Smooth muscle cell (in vitro differentiated cells): ENCODE results near the gene ROPN1B. TPM values are rescaled to one million over a fixed set of nuclear protein-coding genes. Genes with fewer than 3 reads are reported as not detected.

ENCODE experiments used
- DNase-seq: peaks from one replicate; lab custom pipeline; 2025; ENCODE audit not compliant: unreplicated experiment; lab: John Stamatoyannopoulos, UW
- H2AFZ ChIP-seq: fragments of 200-600 bp; sonication (generic); 2 replicates; pipeline ENCODE4 v1.6.0; 2016; ENCODE audit warnings: antibody characterized with exemption, low read depth, mild to moderate bottlenecking
- H3F3A ChIP-seq: fragments of 200-600 bp; sonication (generic); 2 replicates; pipeline ENCODE4 v1.6.0; 2017; ENCODE audit warnings: antibody characterized with exemption, low read depth
- H3K27ac ChIP-seq: fragments of 200-600 bp; sonication (generic); 2 replicates; pipeline ENCODE4 v1.5.1; 2016; ENCODE audit warnings: low read depth, mild to moderate bottlenecking
- H3K27me3 ChIP-seq: fragments of 200-600 bp; sonication (generic); 2 replicates; pipeline ENCODE4 v1.6.1; 2016; ENCODE audit warnings: low read depth, mild to moderate bottlenecking
- H3K36me3 ChIP-seq: fragments of 200-600 bp; sonication (generic); 2 replicates; pipeline ENCODE4 v1.5.1; 2016; ENCODE audit warnings: low read depth
- H3K4me1 ChIP-seq: fragments of 200-600 bp; sonication (generic); 2 replicates; pipeline ENCODE4 v1.5.1; 2016; ENCODE audit warnings: low read depth
- H3K4me2 ChIP-seq: fragments of 200-600 bp; sonication (generic); 2 replicates; pipeline ENCODE4 v1.6.0; 2016; ENCODE audit warnings: mild to moderate bottlenecking
- H3K4me3 ChIP-seq: fragments of 200-600 bp; sonication (generic); 2 replicates; pipeline ENCODE4 v1.5.1; 2016; ENCODE audit warnings: mild to moderate bottlenecking
- H3K79me2 ChIP-seq: fragments of 200-600 bp; sonication (generic); 2 replicates; pipeline ENCODE4 v1.6.0; 2016; ENCODE audit warnings: low read depth, mild to moderate bottlenecking
- H3K9ac ChIP-seq: fragments of 200-600 bp; sonication (generic); 2 replicates; pipeline ENCODE4 v1.6.0; 2016; ENCODE audit warnings: low read depth
- H3K9me3 ChIP-seq: fragments of 200-600 bp; sonication (generic); replicated peaks from 2 replicates; pipeline ENCODE4 v1.5.1; 2016; ENCODE audit warnings: low read depth
- H4K20me1 ChIP-seq: fragments of 200-600 bp; sonication (generic); 2 replicates; pipeline ENCODE4 v1.6.0; 2016; ENCODE audit warnings: low read depth
- CTCF ChIP-seq: fragments of 200-600 bp; sonication (generic); IDR thresholded peaks from 2 replicates; pipeline ENCODE4 v1.5.1; 2017; ENCODE audit warnings: borderline replicate concordance, mild to moderate bottlenecking, antibody characterized with exemption; ENCODE audit not compliant: insufficient read depth, poor library complexity, severe bottlenecking
- WGBS: methylation state at CpG from one replicate; pipeline ENCODE4 v1.1.7; 2016; ENCODE audit warnings: low lambda C conversion rate; 5-methylcytosine and 5-hydroxymethylcytosine counted together
- polyA plus RNA-seq: library from polyadenylated mRNA; unstranded; fragments of >200 nt; fragmentation: Nextera tagmentation; extraction: Ambion mirVana; gene quantifications from 2 replicates; pipeline ENCODE4 v1.2.1, GENCODE V29; 2016
- total RNA-seq: library from RNA; depleted of rRNA; stranded (reverse); fragments of >200 nt; gene quantifications from 2 replicates; pipeline ENCODE4 v1.2.3, GENCODE V29; 2014

ROPN1B gene
- total and polyA plus RNA-seq, 2 experiments from 2014 or later, result not detected

GRCh38 chr3:126003447-126004190 is 34.6 kb downstream of the ROPN1B start:
- no peak overlapping the region for H3K27ac ChIP-seq
- no peak for TF ChIP-seq CTCF
- H3K36me3 ChIP-seq, result no peaks in the 10 kb centered on the region
- no peak overlapping the region for H3K4me2 ChIP-seq
- no peaks in the 10 kb centered on the region for H3K27me3 ChIP-seq
- H2AFZ ChIP-seq, result no peak overlapping the region
- WGBS, result 89% methylated on average over 9 of the region's 10 CpGs
- H3K4me3 ChIP-seq, result no peak overlapping the region
- H4K20me1 ChIP-seq, result no peaks in the 10 kb centered on the region
- no peaks in the 10 kb centered on the region for H3K9me3 ChIP-seq
- DNase-seq, result no peak
- H3F3A ChIP-seq, result no peaks in the 10 kb centered on the region
- no peak overlapping the region for H3K9ac ChIP-seq
- H3K4me1 ChIP-seq, result no peaks in the 10 kb centered on the region
- H3K79me2 ChIP-seq, result no peaks in the 10 kb centered on the region

GRCh38 chr3:126004217-126004616 is 35.2 kb downstream of the ROPN1B start:
- no peaks in the 10 kb centered on the region for H3K4me1 ChIP-seq
- H3K4me2 ChIP-seq, result no peak overlapping the region
- DNase-seq, result no peak
- WGBS, result 95% methylated on average over 6 of the region's 6 CpGs
- no peaks in the 10 kb centered on the region for H3K79me2 ChIP-seq
- H3K27me3 ChIP-seq, result no peaks in the 10 kb centered on the region
- H3K9ac ChIP-seq, result no peak overlapping the region
- no peaks in the 10 kb centered on the region for H3K36me3 ChIP-seq
- H2AFZ ChIP-seq, result no peak overlapping the region
- no peak for TF ChIP-seq CTCF
- no peaks in the 10 kb centered on the region for H3F3A ChIP-seq
- no peak overlapping the region for H3K4me3 ChIP-seq
- no peak overlapping the region for H3K27ac ChIP-seq
- no peaks in the 10 kb centered on the region for H3K9me3 ChIP-seq
- no peaks in the 10 kb centered on the region for H4K20me1 ChIP-seq

- Histone ChIP-seq H3K27ac (no peak overlapping the region), H2AFZ (no peak overlapping the region), H3K4me3 (no peak overlapping the region), H3K27me3 (no peaks in the 10 kb centered on the region), H3F3A (no peaks in the 10 kb centered on the region), H4K20me1 (no peaks in the 10 kb centered on the region), H3K79me2 (no peaks in the 10 kb centered on the region), H3K4me1 (no peaks in the 10 kb centered on the region), H3K9ac (no peak overlapping the region), H3K9me3 (no peaks in the 10 kb centered on the region), H3K4me2 (no peak overlapping the region), H3K36me3 (no peaks in the 10 kb centered on the region)
- WGBS, result 87% methylated on average over 7 of the region's 7 CpGs
- no peak for TF ChIP-seq CTCF
- DNase-seq, result no peak
Observed at GRCh38 chr3:126004692-126005091, 35.7 kb downstream of the ROPN1B start.

GRCh38 chr3:126005951-126006350 is 37.0 kb downstream of the ROPN1B start:
- no peak overlapping the region for H3K27ac ChIP-seq

More at GRCh38 chr3:126005951-126006350, 37.0 kb downstream of the ROPN1B start:
- no peak for TF ChIP-seq CTCF
- Histone ChIP-seq H3K4me1 (no peaks in the 10 kb centered on the region), H3K9ac (no peak overlapping the region), H3K4me3 (no peak overlapping the region), H3K27me3 (no peaks in the 10 kb centered on the region), H2AFZ (no peak overlapping the region), H3K36me3 (no peaks in the 10 kb centered on the region), H3F3A (no peaks in the 10 kb centered on the region), H3K9me3 (no peaks in the 10 kb centered on the region), H4K20me1 (no peaks in the 10 kb centered on the region), H3K79me2 (no peaks in the 10 kb centered on the region), H3K4me2 (no peak overlapping the region)
- WGBS, result 67% methylated on average over 3 of the region's 3 CpGs
- DNase-seq, result no peak
